Ammon's horn (tissue), 1 donor: ENCODE data around the gene RHOH.
A peak's percentile ranks its signal among the peaks of the same experiment; 100 is the strongest.
"Not testable (repeated sequence)": the region's sequence is repeated elsewhere in the genome, so short reads cannot be mapped to it uniquely, and the experiment has no call there.

Source experiments
- DNase-seq: peaks from one replicate; pipeline ENCODE4 v3.0.0-alpha.2; 2016; ENCODE audit warnings: low spot score

Gene RHOH

GRCh38 chr4:40262077-40262528 lies 65.3 kb downstream of the RHOH start:
- no peak for DNase-seq

GRCh38 chr4:40262861-40263260 lies 66.0 kb downstream of the RHOH start:
- no peak for DNase-seq

DNA sequence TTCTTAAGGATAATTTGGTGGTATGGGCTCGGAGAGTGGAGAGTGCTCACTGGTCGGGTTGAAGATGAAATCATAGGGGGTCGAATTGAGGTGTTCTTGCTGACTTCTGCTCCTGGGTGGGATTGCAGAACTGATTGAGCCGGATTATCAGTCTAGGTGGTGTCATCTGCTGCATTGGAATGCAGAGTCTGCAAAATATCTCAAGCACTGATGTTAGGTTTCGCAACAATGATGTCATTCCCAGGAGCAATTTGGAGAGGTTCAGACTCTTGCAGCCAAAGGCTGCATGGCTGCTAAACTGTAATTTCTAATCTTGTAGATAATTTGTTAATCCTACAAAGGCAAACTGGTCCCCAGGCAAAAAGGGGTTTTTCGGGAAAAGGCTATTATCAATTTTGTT lies 67.7 kb downstream of the RHOH start:
- DNase-seq: no peak

DNA sequence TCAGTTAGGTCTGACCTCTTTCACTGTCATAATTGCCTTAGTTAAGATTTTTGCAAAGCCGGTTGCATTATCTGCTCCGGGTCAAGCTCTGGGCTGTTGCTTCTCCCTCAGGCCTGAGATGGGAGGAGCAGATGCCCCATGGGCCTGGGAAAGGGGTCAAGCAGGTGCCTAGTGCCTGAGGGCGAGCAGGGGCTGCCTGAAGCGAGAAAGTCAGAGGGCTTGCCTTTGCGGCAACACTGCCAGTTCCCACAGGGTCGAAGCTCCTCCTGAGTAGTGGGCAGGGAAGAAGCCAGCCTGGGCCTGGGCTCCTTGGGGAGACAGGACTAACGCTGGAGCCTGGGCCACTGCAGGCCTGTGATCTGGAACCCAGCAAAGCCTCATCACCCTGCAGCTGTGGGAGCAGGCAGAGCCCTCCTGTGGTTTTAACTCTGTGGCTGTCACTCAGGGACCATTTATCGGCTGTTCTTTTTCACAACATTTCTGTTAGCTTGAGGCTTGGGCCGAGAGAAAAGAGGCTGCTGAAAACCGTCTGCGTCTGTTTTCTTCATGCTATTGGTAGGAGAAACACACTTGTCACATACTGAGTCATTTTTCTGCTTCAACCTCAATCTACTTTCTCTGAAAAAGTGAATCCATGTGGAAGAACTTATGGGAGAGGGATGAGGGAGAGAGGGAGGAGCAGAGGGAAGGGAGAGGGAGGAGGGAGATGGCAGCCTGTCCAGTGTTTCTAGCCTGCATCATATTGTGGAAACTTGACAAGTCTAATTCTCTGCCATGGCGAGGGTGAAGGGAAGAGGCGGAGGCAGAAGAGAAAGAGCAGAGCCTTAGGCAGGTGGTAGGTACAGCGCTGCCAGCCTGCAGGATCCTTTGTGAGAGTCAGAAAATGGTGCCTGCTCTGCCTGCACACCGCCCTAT lies 68.4 kb downstream of the RHOH start:
- DNase-seq: no peak

DNA sequence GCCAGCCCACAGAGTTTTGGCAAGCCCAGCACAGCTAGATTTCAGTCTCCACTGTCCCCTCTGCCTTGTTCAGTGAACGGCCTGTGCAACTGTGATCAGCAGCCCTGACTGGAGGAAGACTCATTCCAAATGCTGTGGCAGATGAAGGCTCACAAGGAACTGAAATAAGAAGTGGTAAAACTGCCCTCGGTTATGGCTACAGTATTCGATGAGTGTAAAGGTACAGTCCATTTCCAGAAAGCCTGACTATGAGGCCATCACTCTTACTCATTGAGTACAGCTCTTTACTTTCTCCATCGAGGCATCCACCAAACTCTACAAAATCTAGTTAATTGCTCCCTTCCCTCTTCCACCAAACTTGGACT lies 69.1 kb downstream of the RHOH start:
- DNase-seq: no peak

DNA sequence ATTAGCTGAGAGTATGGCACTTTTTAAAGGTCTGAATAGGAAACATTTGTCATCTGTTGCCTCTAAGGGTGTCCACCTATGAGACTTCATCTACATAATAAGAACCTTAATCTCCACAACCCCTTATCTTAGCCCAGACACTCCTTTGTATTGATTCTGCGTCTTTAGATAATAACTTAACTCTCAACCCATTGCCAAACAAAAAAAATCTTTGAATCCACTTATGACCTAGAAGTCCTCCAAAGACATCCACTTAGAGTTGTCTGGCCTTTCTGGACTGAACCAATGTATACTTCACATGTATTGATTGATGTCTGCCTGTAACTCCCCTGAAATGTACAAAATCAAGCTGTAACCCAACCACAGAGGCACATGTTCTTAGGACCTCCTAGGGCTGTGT lies 72.3 kb downstream of the RHOH start:
- no peak for DNase-seq

DNA sequence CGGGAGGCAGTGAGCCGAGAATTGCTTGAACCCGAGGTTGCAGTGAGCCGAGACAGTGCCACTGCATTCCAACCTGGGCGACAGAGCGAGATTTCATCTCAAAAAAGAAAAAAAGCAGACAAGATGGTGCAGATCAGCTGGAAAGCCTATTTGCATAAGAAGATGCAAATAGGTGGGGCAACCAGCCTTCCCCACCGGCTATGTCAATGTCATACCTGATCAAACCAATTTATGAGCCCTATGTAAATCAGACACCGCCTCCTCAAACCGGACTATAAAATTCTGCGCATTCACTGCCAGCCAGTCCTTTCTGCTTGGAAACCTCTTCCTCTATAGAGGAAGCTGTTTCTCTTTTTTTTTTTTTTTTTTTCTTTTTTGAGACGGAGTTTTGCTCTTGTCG lies 73.8 kb downstream of the RHOH start:
- no peak for DNase-seq

DNA sequence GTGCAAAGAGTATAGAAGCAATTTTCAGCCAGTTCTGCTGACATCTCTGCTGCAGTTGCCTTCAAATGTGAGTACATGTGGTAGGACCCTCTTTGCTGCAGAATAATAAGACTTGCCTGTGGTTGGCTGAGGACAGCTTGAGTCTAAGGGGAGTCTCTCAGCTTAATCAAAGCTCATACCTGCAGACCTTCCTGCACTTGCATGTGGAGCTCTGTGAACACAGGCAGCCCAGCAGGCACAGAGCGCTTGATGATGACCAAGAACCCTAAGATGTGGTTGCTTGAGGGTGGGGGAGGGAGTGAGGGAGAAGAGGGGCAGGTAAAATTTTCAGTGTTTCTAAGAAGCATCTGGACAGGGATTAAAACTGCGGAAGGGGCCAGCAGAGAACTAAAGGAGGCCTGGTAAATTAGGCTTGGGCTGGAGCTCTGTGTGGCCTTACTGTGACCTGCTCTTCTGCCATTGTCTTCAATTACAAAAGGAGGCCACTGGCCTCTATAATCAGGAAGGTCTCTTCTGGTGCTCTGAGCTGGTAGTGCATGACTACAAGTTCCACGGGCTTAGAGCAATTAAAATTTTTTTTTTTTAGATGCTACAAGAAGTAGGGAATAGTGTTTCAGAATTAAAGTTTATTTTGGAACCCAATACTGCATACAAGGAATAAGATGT lies 78.4 kb downstream of the RHOH start:
- DNase-seq: no peak

GRCh38 chr4:40276546-40276945 lies 79.7 kb downstream of the RHOH start:
- no peak for DNase-seq

GRCh38 chr4:40280586-40280985 lies 83.8 kb downstream of the RHOH start:
- DNase-seq: no peak

GRCh38 chr4:40281099-40281498 lies 84.3 kb downstream of the RHOH start:
- no peak for DNase-seq

DNA sequence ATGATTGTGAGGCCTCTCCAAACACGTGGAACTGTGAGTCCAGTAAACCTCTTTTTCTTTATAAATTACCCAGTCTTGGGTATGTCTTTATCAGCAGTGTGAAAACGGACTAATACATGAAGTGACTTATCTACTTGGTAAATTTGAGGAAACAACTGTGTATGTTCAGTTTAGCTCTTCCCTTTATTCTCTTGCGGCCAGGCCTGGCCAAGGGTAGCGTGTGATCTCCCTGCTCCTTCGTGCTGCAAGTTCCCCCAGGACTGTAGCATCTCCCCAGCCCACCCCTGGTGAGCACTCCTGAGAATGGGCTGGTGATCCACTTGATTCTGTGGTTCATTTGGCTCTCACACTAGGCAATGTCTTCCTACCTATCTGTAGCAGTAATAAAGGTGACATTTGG lies 85.1 kb downstream of the RHOH start:
- peak; percentile 34 for DNase-seq

DNA sequence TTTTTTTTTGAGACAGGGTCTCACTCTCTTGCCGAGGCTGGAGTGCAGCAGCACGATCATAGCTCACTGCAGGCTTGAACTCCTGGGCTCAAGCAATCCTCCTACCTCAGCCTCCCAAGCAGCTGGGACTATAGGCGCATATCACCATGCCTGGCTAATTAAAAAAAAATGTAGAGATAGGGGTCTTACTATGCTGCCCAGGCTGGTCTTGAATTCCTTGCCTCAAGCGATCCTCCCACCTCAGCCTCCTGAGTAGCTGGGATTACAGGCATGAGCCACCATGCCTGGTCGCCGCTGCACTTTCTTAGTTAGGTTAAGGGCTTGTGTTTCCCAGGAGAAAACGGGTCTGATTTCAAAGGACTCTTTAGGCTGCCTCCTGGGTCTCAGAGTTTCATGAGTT lies 86.0 kb downstream of the RHOH start:
- DNase-seq: not testable (repeated sequence)

GRCh38 chr4:40283413-40283812 lies 86.6 kb downstream of the RHOH start:
- no peak for DNase-seq

- no peak for DNase-seq
Observed at GRCh38 chr4:40283968-40284367, 87.1 kb downstream of the RHOH start.

DNA sequence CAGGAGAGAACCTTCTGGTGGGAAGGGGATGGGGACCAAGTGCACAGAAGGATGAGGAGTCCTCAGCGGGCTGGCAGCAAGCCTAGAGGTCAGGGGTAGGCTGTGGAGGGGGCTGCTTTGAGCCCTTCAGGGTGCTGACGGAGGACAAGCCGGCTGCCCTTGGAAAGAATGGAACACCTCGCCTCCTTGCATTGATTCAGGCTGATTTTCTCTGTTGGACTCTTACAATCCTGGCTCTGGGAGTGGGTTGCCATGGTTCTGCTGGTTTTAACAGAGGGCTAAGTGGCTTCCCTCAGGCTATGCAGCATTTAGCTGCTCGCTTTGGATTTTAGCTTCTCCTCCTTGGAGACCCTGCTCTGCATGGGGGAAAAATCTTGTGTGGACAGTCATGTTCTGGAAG lies 88.9 kb downstream of the RHOH start:
- no peak for DNase-seq

GRCh38 chr4:40288566-40288965 lies 91.7 kb downstream of the RHOH start:
- DNase-seq: no peak

DNA sequence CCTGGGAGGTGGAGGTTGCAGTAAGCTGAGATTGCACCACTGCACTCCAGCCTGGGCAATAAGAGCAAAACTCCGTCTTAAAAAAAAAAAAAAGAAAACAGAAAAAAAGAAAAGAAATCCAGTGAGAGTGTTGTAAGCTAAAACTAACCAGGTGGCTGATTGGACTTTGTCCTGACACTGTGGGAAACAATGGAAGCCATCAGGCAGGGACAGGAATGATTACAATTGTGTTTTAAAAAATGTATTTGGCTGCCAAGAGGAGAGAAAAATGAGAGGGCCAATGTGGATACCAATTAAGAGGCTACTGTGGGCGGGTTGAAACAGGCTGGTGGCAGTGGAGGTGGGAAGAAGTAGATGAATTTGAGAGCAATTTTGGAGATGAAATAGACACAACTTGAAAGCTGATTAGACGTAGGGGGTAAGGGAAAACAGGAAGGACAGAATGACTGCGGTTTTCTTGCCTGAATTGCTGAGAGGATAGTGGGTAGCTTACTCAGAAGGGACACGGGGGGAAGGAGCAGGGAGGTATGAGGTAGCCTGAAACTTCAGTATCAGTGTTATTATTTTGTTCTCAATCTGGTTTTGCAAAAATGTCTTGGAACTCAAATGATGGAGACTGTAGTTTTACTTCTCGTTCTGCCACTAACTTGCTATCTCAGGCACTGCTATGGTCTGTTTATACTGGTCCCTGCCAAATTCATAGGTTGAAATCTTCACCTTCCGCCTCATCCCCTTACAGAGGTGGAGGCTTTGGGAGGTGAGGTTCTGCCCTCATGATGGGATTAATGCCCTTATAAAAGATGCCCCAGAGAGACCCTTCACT lies 92.7 kb downstream of the RHOH start:
- peak; percentile 32 for DNase-seq

- DNase-seq: not testable (repeated sequence)
Observed at GRCh38 chr4:40290611-40291186, 93.9 kb downstream of the RHOH start.

GRCh38 chr4:40292313-40292759 lies 95.5 kb downstream of the RHOH start:
- DNase-seq: no peak

DNA sequence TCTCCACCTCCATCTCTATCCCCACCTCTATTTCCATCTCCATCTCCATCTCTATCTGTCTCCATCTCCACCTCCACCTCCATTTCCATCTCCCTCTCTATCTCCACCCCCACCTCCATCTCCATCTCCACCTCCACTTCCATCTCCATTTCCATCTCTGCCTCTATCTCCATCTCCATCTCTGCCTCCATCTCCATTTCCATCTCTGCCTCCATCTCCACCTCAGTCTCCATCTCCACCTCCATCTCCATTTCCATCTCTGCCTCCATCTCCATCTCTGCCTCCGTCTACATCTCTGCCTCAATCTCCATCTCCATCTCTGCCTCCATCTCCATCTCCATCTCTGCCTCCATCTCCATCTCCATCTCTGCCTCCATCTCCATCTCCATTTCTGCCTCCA lies 97.5 kb downstream of the RHOH start:
- DNase-seq: no peak

- not testable (repeated sequence) for DNase-seq
Observed at GRCh38 chr4:40295030-40295429, 98.2 kb downstream of the RHOH start.
